ENCODE results near the gene LAMC2. TPM values are rescaled to one million over a fixed set of nuclear protein-coding genes. Genes with fewer than 3 reads are reported as not detected.

The LAMC2 gene
- total and polyA plus RNA-seq, 2 of the 8 experiments (the other 6 are each of a cell fraction or from before 2014, with no cell fraction given): 4.6 to 12.9 TPM

DNA sequence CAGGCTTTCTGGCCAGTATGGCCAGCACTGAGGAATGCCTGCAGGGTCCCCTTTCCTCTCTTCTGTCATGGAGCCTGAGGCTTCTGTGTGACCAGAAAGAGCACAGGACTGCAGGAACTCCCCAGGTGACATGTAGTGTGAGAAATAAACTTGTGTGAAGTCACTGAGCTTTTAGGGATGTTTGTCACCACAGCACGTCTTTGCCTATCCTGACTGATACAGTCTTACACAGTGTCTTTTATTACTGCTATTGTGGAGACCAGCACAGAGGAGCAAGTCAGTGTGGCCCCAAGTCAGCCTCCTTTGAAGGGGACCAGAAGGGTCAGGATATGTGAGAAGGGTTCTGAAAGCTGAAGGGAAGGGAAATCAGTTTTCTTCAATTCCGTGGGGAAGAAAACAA is 102.5 kb downstream of the LAMC2 start:
- H3K4me1 ChIP-seq (replicated peaks in 1 of 4; ENCODE audit: control insufficient read depth in 3 of 4, insufficient read depth in 4 of 4, low read length in 3 of 4): peaks cover 4 to 21% (median 10%) of the 10 kb centered on the region in 4 experiments
- no peak overlapping the region for H2BK5ac ChIP-seq (ENCODE audit: low read depth, low read length)
- CTCF ChIA-PET (ENCODE audit: partially characterized antibody): interaction anchor here (0.5 to 3.3 kb wide), 6 partner anchors 17 to 128 kb away, joined by 3 to 31 read pairs (median 4); no protein-coding TSS in a partner anchor
- TF ChIP-seq HDAC2 (IDR thresholded peaks at IDR 0.05; ENCODE audit: borderline replicate concordance in 1 of 2, low read depth in 2 of 2, low read length in 2 of 2) (no peak), RXRA (IDR thresholded peaks at IDR 0.05; ENCODE audit: insufficient read depth, low read depth, low read length) (no peak), SP1 (IDR thresholded peaks at IDR 0.05; ENCODE audit: low read depth, low read length) (no peak), POU5F1 (IDR thresholded peaks at IDR 0.05; ENCODE audit: low read depth, low read length) (no peak), TAF1 (IDR thresholded peaks at IDR 0.05; ENCODE audit: low read depth, low read length) (no peak), PHF8 (conservative IDR thresholded peaks at IDR 0.05; ENCODE audit: low read depth, low read length) (no peak), JUND (IDR thresholded peaks at IDR 0.05; ENCODE audit: low read length) (no peak), CBX5 (IDR thresholded peaks at IDR 0.05; ENCODE audit: low read depth, low read length) (no peak), BRCA1 (IDR thresholded peaks at IDR 0.05; ENCODE audit: low read depth, low read length) (no peak), SIRT6 (IDR thresholded peaks at IDR 0.05; ENCODE audit: low read length) (no peak), SP4 (IDR thresholded peaks at IDR 0.05; ENCODE audit: low read length) (no peak), BACH1 (IDR thresholded peaks at IDR 0.05; ENCODE audit: low read length) (no peak), HDAC6 (IDR thresholded peaks at IDR 0.05; ENCODE audit: low read depth, low read length) (no peak), SP2 (IDR thresholded peaks at IDR 0.05; ENCODE audit: low read length) (no peak)
- TF ChIP-seq, protein P1, sequence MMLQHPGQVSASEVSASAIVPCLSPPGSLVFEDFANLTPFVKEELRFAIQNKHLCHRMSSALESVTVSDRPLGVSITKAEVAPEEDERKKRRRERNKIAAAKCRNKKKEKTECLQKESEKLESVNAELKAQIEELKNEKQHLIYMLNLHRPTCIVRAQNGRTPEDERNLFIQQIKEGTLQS (IDR thresholded peaks at IDR 0.05; ENCODE audit: insufficient read depth, low read depth, low read length): no peak

More for the DNA sequence above, 102.5 kb downstream of the LAMC2 start:
- POLR2A ChIA-PET (ENCODE audit: partially characterized antibody): interaction anchor here (0.9 kb wide), 1 partner anchor 22 kb away, joined by 3 read pairs; no protein-coding TSS in a partner anchor
- DNase-seq (ENCODE audit: low read depth in 1 of 2, low spot score in 2 of 2) (no peak), FAIRE-seq (no peak)
- Histone ChIP-seq H4K91ac (replicated peaks; ENCODE audit: insufficient read length, low read length) (no peak overlapping the region), H3K23me2 (ENCODE audit: low read depth, low read length) (no peaks in the 10 kb centered on the region), H3K9me3 (ENCODE audit: insufficient read depth in 2 of 2, low read depth in 1 of 2, low read length in 1 of 2) (no peaks in the 10 kb centered on the region), H3K79me1 (ENCODE audit: low read depth, low read length) (no peaks in the 10 kb centered on the region), H4K5ac (ENCODE audit: insufficient read length, low read depth, low read length) (no peak overlapping the region), H3K56ac (replicated peaks; ENCODE audit: insufficient read length, low read depth, low read length) (no peak overlapping the region), H3K4me2 (ENCODE audit: insufficient read depth in 1 of 2, low read depth in 2 of 2, low read length in 2 of 2) (no peak overlapping the region), H2BK12ac (ENCODE audit: low read depth, low read length) (no peak overlapping the region), H4K20me1 (replicated peaks in 1 of 2; ENCODE audit: control insufficient read depth in 1 of 2, insufficient read depth in 2 of 2, low read length in 2 of 2) (no peaks in the 10 kb centered on the region), H3K4me3 (ENCODE audit: extremely low read depth in 1 of 4, insufficient read depth in 2 of 4, low read depth in 3 of 4, low read length in 4 of 4) (no peak overlapping the region), H2AFZ (ENCODE audit: low read length) (no peak overlapping the region), H2BK20ac (ENCODE audit: low read length) (no peak overlapping the region), H3K9ac (replicated peaks in 1 of 4; ENCODE audit: extremely low read depth in 1 of 4, low read depth in 3 of 4, low read length in 3 of 4) (no peak overlapping the region), H3K79me2 (ENCODE audit: control insufficient read depth in 1 of 2, insufficient read depth in 2 of 2, low read length in 2 of 2) (no peaks in the 10 kb centered on the region), H3K36me3 (ENCODE audit: control insufficient read depth in 2 of 4, insufficient read depth in 4 of 4, low read length in 3 of 4) (no peaks in the 10 kb centered on the region), H3K27me3 (replicated peaks in 1 of 4; ENCODE audit: control insufficient read depth in 3 of 4, extremely low read depth in 1 of 4, insufficient read depth in 3 of 4, low read length in 3 of 4) (no peaks in the 10 kb centered on the region), H3K14ac (ENCODE audit: insufficient read length) (no peak overlapping the region), H2BK15ac (ENCODE audit: low read length) (no peak overlapping the region), H2BK120ac (replicated peaks; ENCODE audit: low read depth, low read length) (no peak overlapping the region), H3K27ac (ENCODE audit: low read depth, low read length) (no peak overlapping the region), H3K4ac (replicated peaks; ENCODE audit: insufficient read length, low read depth, low read length) (no peak overlapping the region), H3K18ac (ENCODE audit: extremely low read depth, low read length) (no peak overlapping the region), H2AK5ac (ENCODE audit: low read depth, low read length) (no peak overlapping the region), H4K8ac (ENCODE audit: extremely low read depth, insufficient read depth, low read length) (no peak overlapping the region), H3K23ac (ENCODE audit: insufficient read length) (no peak overlapping the region)
- WGBS, 2 experiments (ENCODE audit: extremely low coverage in 1 of 2, insufficient coverage in 1 of 2, insufficient read length in 1 of 2, insufficient replicate concordance in 2 of 2, low coverage in 1 of 2, low lambda C conversion rate in 2 of 2, missing lambda C conversion rate in 1 of 2): 92% methylated on average over 2 of the region's 2 CpGs; no CpG with 5 or more reads in 1 of the 2 experiments
